GM13976 (cell line): ENCODE data around the gene TSKU.

Experiments
- DNase-seq: peaks from one replicate; pipeline ENCODE4 v3.0.0; 2012; ENCODE audit warnings: low spot score
- in situ Hi-C: fragments of 300-500 bp; cut with MboI; formaldehyde crosslinking; loops from one replicate; pipeline ENCODE4 v1.12.0; 2022; ENCODE audit warnings: low sequenced_read_pairs, mixed read lengths, inconsistent platforms; ENCODE audit not compliant: unreplicated experiment
- TF ChIP-seq, protein P1 (sequence below): IDR thresholded peaks from 2 replicates; pipeline ENCODE4 v1.5.1; 2012; ENCODE audit warnings: borderline replicate concordance, mild to moderate bottlenecking; ENCODE audit not compliant: insufficient read depth; ENCODE audit errors: extremely low read depth, missing control alignments, control extremely low read depth

TSKU gene

DNA sequence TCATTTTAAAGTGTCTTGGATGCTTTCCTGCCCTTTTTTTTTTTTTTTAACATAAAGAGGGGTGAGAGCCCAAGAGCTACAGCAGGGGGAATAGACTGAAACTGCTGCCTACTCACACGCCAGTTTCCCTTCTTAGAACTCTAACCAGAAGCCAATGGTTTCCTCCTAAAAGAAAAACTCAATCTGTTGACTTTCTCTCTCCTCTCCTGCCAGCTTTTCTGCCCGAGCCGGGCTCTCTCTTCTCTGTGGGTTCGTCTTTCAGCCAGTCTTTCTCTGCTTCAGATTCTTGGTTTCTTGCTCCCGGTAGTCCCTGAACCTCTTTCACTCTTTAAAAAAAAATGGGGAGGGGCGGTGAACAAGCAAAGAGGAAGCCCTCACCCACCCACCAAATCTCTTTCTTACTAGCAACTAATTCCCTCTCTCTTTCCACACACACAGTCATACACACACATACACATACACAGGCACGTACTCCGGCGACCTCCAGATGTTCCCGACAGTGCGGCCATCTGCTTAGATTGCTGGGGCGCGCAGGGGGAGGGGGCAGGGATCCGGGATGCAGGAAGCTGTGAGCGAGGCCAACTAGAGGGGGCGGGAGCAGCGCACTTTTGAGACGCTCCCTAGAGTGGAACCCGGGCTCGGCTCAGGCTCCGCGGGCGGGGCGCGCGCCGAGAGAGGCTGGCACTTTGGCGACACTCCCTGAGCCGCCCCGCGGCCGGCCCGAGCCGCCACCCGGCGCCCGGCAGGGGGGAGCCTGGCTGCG lies 444 bp upstream of the TSKU start:
- peak; percentile 74 for DNase-seq
- in situ Hi-C loops: no loop called here
- TF ChIP-seq, protein P1, sequence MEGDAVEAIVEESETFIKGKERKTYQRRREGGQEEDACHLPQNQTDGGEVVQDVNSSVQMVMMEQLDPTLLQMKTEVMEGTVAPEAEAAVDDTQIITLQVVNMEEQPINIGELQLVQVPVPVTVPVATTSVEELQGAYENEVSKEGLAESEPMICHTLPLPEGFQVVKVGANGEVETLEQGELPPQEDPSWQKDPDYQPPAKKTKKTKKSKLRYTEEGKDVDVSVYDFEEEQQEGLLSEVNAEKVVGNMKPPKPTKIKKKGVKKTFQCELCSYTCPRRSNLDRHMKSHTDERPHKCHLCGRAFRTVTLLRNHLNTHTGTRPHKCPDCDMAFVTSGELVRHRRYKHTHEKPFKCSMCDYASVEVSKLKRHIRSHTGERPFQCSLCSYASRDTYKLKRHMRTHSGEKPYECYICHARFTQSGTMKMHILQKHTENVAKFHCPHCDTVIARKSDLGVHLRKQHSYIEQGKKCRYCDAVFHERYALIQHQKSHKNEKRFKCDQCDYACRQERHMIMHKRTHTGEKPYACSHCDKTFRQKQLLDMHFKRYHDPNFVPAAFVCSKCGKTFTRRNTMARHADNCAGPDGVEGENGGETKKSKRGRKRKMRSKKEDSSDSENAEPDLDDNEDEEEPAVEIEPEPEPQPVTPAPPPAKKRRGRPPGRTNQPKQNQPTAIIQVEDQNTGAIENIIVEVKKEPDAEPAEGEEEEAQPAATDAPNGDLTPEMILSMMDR: no peak

DNA sequence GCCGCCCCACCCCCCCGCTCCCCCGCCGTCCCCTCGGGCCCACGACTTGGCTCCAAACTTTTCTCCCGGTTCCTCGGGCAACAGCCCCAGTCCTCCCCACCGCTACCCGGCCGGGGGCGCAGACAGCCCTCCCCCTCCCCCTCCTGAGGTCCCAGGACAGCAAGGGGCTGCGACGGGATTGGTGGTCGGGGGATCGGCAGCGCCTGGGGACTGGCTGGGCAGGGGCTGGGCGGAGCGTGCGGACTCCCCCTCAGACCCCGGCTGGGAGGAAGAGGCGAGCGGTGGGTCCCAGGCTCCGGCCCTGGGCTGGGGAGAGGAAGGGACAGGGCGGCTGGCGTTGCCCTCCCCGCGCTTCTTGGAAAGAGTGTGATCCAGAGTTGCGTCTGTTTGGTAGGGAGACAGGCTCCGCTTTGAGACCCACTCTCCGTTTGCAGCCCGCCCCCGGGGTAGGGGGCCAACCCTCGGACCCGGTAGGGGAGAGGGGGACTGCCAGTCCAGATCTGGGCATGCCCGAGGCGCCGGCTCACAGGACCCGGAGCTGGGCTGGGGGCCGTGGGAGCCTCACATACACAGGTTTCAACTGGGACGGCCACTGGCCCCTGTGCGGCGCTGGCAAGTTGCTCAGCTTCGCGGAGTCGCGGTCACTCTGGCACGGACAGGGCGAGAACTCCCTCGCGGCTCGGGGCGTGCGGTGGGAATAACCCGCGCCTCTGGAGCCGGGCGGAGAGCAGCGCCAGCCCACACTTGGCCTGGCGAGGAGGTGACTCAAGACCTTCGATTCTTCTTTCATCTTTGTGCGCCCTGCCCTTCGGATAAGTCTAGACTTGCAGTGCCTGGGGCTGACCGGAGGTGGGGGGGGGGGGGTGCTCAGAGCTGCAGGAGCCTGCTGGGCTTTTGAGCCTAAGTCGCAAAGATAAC lies 999 bp downstream of the TSKU start:
- peak; percentile 42 for DNase-seq
- in situ Hi-C loops: no loop called here
- TF ChIP-seq, protein P1: no peak

DNA sequence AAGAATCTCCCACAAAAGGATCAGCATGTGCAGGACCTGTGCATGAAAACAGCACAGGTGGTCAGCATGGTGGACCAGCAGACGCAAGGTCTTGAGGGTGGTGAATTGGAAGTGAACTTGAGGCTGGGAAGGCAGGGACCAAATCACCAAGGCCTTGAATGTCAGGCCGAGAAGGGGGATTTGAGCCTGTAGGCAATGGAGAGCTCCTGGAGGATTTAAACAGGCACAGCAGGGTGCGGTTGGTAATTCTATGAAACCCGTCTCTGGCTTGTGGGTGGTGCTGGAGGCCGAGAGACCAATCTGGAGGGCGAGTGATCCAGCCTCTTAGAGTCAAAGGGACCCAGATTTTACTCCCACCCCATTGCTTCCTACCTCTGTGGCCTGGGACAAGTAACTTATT lies 2.4 kb downstream of the TSKU start:
- no peak for DNase-seq
- in situ Hi-C loops: no loop called here
- TF ChIP-seq, protein P1: no peak

DNA sequence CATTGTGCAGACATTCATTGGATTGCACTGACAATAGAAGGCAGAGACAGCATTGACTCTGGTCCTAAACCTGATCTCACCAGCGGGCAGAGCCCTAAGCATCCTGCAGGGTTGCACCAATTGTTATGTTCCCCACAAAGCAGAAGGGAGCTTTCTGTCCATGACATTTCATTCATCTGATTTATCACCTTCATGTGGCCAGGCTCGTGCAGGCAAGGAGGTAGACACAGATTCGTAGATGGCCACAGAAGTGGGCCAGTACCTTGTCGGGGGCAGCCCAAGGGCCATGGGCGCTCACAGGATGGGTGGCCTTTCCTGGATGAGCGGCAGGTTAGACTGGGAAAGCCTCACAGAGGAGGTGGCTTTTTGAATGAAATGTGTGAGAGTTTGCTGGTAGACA lies 2.9 kb downstream of the TSKU start:
- in situ Hi-C loops: no loop called here
- no peak for DNase-seq
- TF ChIP-seq, protein P1: no peak

DNA sequence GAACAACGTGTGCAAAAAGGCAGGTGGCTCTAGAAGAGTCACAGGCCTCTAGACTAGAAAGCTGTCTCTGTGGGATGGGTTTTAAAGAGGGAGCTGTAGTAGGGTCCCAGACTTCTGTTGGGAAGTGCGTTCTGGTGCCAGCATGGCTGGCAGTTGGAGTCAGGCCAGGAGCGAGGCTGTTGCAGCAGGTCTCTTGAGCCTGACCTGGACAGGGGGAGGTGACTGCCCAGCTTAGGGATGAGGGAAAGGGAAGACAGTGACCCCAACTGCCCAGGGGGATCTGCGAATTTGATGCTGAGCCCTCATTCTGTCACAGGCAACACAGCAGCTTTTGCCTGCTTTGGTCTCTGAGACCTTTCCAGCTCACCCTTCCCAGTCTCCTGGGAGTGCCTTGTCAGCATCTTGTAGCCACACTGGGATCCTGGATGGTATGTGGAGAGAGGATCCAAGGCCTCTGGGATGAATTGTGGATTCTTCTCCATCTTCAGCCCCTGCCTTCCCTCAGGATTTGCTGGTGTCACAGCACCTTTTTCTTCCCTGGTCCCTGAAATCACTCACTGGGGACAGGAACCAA lies 3.4 kb downstream of the TSKU start:
- TF ChIP-seq, protein P1: no peak
- DNase-seq: no peak
- in situ Hi-C loops: no loop called here

DNA sequence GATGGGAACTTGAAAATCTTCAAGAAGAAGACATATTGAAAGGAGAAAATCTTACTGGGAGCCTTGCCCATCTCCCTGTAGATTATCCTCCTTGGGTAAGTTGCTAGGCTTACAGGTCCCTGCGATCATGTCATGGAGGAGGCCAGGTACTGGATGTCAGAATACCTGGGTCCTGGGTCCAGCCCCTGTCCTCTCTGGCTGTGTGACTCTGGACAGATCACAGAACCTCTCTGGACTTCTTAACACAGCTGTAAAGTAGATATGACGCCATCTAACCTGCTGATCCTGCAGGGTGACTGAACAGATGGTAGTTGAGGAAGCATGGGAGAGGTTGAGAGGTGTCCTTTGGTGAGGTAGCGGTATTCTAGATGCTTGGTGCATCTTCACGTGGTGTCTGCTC lies 4.1 kb downstream of the TSKU start:
- TF ChIP-seq, protein P1: no peak
- in situ Hi-C loops: no loop called here

More for the DNA sequence above, 4.1 kb downstream of the TSKU start:
- no peak for DNase-seq
